ENCODE measurements around the gene ZNF43. TPM values are rescaled to one million over a fixed set of nuclear protein-coding genes. Genes with fewer than 3 reads are reported as not detected.

Gene ZNF43
- total and polyA plus RNA-seq, 2 of the 8 experiments (the other 6 are each of a cell fraction or from before 2014, with no cell fraction given) = 24.7 to 53.1 TPM

GRCh38 chr19:21786936-21787335, 49.0 kb downstream of the ZNF43 start:
- no peak overlapping the region for H2AK5ac ChIP-seq (ENCODE audit: low read depth, low read length)
- no peak overlapping the region for H4K91ac ChIP-seq (replicated peaks; ENCODE audit: insufficient read length, low read length)
- no peak overlapping the region for H2BK5ac ChIP-seq (ENCODE audit: low read depth, low read length)
- H3K4ac ChIP-seq (replicated peaks; ENCODE audit: insufficient read length, low read depth, low read length) = no peak overlapping the region
- no peaks in the 10 kb centered on the region for H3K79me1 ChIP-seq (ENCODE audit: low read depth, low read length)
- CTCF ChIA-PET (ENCODE audit: partially characterized antibody) = no interaction called here
- no peak overlapping the region for H2BK12ac ChIP-seq (ENCODE audit: low read depth, low read length)
- H2BK15ac ChIP-seq (ENCODE audit: low read length) = no peak overlapping the region
- H4K5ac ChIP-seq (ENCODE audit: insufficient read length, low read depth, low read length) = no peak overlapping the region
- H3K4me1 ChIP-seq (replicated peaks in 1 of 4; ENCODE audit: control insufficient read depth in 3 of 4, insufficient read depth in 4 of 4, low read length in 3 of 4) = no peaks in the 10 kb centered on the region
- 92% methylated on average over 3 of the region's 3 CpGs; no CpG with 5 or more reads in 1 of the 2 experiments for WGBS, 2 experiments (ENCODE audit: extremely low coverage in 1 of 2, insufficient coverage in 1 of 2, insufficient read length in 1 of 2, insufficient replicate concordance in 2 of 2, low coverage in 1 of 2, low lambda C conversion rate in 2 of 2, missing lambda C conversion rate in 1 of 2)
- no peak overlapping the region for H2BK20ac ChIP-seq (ENCODE audit: low read length)
- H3K56ac ChIP-seq (replicated peaks; ENCODE audit: insufficient read length, low read depth, low read length) = no peak overlapping the region
- POLR2A ChIA-PET (ENCODE audit: partially characterized antibody) = interaction anchor here (1.1 kb wide), 1 partner anchor 38 kb away, joined by 3 read pairs; no protein-coding TSS in a partner anchor
- no peak overlapping the region for H3K4me3 ChIP-seq (ENCODE audit: extremely low read depth in 1 of 4, insufficient read depth in 2 of 4, low read depth in 3 of 4, low read length in 4 of 4)
- H2BK120ac ChIP-seq (replicated peaks; ENCODE audit: low read depth, low read length) = no peak overlapping the region
- no peak overlapping the region for H4K8ac ChIP-seq (ENCODE audit: extremely low read depth, insufficient read depth, low read length)
- H3K27me3 ChIP-seq (replicated peaks in 1 of 4; ENCODE audit: control insufficient read depth in 3 of 4, extremely low read depth in 1 of 4, insufficient read depth in 3 of 4, low read length in 3 of 4) = no peaks in the 10 kb centered on the region
- no peak for TF ChIP-seq HDAC2 (IDR thresholded peaks at IDR 0.05; ENCODE audit: borderline replicate concordance in 1 of 2, low read depth in 2 of 2, low read length in 2 of 2)
- no peak for TF ChIP-seq NRF1 (IDR thresholded peaks at IDR 0.05; ENCODE audit: low read depth, low read length)
- no peak for TF ChIP-seq USF2 (IDR thresholded peaks at IDR 0.05; ENCODE audit: low read length)
- TF ChIP-seq SP4 (IDR thresholded peaks at IDR 0.05; ENCODE audit: low read length) = no peak
- TF ChIP-seq HDAC6 (IDR thresholded peaks at IDR 0.05; ENCODE audit: low read depth, low read length) = no peak
- no peak for TF ChIP-seq TEAD4 (IDR thresholded peaks at IDR 0.05; ENCODE audit: low read depth, low read length)
- TF ChIP-seq JUND (IDR thresholded peaks at IDR 0.05; ENCODE audit: low read length) = no peak
- no peak overlapping the region for H3K4me2 ChIP-seq (ENCODE audit: insufficient read depth in 1 of 2, low read depth in 2 of 2, low read length in 2 of 2)
- no peak overlapping the region for H3K14ac ChIP-seq (ENCODE audit: insufficient read length)
- no peaks in the 10 kb centered on the region for H4K20me1 ChIP-seq (replicated peaks in 1 of 2; ENCODE audit: control insufficient read depth in 1 of 2, insufficient read depth in 2 of 2, low read length in 2 of 2)
- H3K79me2 ChIP-seq (ENCODE audit: control insufficient read depth in 1 of 2, insufficient read depth in 2 of 2, low read length in 2 of 2) = no peaks in the 10 kb centered on the region
- H3K23ac ChIP-seq (ENCODE audit: insufficient read length) = no peak overlapping the region
- peaks cover 7 to 8% of the 10 kb centered on the region in 2 experiments; a peak in 2 of 4 replicates for H3K9me3 ChIP-seq (ENCODE audit: insufficient read depth in 2 of 2, low read depth in 1 of 2, low read length in 1 of 2)
- H3K9ac ChIP-seq (replicated peaks in 1 of 4; ENCODE audit: extremely low read depth in 1 of 4, low read depth in 3 of 4, low read length in 3 of 4) = no peak overlapping the region
- no peak for DNase-seq (ENCODE audit: low read depth in 1 of 2, low spot score in 2 of 2)
- H3K36me3 ChIP-seq (ENCODE audit: control insufficient read depth in 2 of 4, insufficient read depth in 4 of 4, low read length in 3 of 4) = no peaks in the 10 kb centered on the region
- H3K18ac ChIP-seq (ENCODE audit: extremely low read depth, low read length) = no peak overlapping the region
- H2AFZ ChIP-seq (ENCODE audit: low read length) = no peak overlapping the region
- H3K27ac ChIP-seq (ENCODE audit: low read depth, low read length) = no peak overlapping the region
- FAIRE-seq = no peak
- H3K23me2 ChIP-seq (ENCODE audit: low read depth, low read length) = no peaks in the 10 kb centered on the region
